GM15510 (cell line): ENCODE results near the gene ZDHHC23.

Experiments used
- POLR2A ChIP-seq: IDR thresholded peaks from 3 replicates; pipeline ENCODE4 v1.6.1; 2011; ENCODE audit warnings: borderline replicate concordance; ENCODE audit not compliant: insufficient read length; ENCODE audit errors: extremely low read depth

Gene ZDHHC23

DNA sequence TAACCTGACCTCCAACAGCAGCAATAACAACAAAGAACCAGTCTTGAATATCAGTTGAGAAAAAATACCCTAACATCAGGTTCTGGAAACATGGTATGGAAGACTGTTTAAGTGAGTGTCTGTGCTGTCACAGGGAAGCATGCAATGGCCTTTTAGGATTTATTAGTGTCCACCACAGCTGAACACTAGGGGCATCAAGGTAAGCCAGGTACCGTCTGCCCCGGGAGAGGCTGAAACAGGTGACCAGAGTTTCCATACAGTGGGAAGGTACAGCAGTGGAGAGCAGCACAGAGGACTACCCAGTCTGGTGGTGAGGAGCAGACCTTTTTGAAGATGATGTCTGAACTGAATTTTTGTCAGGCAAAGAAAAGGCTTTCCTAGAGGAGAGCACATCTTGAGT is 18.4 kb downstream of the ZDHHC23 start:
- TF ChIP-seq POLR2A = no peak

DNA sequence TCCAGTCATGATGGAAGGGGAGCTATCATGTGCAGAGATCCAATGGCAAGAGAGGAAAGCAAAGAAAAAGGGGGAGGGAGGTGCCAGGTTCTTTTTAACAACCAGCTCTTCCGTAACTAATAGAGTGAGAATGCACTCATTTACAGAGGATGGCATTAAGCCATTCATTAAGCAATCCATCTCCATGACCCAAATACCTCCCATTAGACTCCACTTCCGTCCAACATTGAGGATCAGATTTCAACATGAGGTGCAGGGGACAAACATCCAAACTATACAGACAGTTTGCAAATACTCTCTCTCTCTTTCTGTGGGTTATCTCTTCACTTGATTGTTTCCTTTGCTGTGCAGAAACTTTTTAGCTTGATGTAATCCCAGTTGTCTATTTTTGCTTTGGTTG is 21.2 kb downstream of the ZDHHC23 start:
- TF ChIP-seq POLR2A = no peak

DNA sequence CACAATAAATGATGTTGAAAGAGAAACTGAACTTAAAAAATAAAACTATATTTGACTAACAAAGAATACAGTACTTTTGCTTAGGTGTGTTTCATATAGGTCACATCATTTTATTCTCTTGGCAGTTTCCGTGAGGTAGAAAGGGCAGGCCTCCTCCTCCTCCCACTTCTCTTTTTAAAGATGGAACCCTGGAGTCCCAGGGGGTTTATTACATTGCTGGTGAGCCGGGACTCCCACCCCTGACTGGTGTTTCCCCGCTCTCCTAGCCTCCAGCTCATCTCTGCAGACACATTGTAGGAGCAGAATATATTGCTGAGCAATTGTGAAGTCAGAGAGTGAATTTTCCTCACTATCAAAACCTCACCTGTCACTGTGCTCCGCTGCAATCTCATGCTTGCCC is 30.0 kb downstream of the ZDHHC23 start:
- no peak for TF ChIP-seq POLR2A

DNA sequence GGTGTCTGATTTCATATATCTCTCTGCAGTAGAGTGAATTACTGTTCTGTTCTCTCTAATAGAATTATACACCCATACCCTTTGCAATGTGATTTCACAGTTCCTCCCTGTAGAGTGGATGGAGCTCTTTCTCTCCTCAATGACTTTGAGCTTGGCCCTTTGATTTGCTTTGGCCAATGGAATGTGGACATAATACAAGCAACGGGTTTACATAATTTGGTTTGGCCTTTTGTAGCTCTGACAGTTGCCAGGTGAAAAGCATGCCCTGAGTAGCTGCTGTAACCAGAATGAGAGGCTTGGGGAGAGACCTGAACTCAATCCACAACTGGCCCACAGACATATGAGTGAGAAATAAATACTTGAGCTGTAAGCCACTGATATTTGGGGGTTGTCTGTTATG is 32.1 kb downstream of the ZDHHC23 start:
- no peak for TF ChIP-seq POLR2A

DNA sequence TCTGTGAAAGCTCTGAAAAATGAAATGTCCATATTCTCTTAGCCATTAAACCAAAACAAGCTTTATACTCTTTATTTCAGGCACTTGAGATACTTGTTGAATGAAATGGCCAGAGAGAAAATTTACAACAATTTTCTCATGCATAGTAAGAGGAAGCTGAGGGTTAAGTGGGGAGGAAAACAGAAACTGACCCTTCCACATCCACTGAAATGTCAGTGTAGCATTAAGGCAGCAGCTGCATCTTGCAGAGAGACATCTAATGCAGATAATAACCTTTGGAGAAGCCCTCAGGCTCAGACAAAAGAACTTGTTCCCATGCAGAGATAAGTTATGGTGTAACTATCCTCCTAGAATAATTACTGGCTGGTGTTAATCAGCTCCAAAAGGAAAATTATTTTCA is 34.0 kb downstream of the ZDHHC23 start:
- TF ChIP-seq POLR2A = no peak

DNA sequence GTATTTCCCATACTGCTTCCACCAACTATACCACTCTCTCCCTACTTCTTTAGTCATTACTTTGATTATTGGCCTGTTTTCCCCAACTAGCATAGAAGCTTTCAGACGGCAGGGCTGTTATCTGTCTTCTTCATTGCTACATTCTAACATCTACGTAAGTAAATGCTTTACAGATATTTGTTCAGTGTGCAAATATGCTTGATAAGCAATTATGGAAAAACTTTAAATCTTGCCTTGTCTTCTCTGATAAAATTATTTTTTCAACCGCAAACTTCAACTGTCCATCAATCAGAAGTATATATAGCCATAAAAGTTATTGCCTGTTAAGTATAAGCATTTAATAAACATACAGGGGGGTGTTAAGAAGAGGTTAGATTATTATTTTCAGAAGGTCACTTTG is 35.7 kb downstream of the ZDHHC23 start:
- no peak for TF ChIP-seq POLR2A

DNA sequence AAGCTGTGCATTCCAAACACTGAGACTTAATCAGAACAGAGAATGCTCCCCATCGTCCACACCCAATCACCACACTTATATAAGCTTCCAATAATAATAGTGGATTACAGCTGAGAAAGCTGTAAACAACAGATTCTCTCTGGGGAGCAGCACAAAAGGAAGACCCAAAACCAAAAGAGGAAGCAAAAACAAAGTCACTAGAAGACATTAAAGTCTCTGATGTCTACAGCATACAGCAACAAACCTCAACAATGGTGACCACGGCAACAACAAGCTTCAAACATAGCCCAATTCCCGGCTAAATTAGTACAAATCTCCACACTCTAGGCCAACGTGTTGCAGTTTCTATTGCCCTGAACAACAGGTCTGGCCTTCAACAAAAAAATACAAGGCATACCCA is 37.7 kb downstream of the ZDHHC23 start:
- no peak for TF ChIP-seq POLR2A

DNA sequence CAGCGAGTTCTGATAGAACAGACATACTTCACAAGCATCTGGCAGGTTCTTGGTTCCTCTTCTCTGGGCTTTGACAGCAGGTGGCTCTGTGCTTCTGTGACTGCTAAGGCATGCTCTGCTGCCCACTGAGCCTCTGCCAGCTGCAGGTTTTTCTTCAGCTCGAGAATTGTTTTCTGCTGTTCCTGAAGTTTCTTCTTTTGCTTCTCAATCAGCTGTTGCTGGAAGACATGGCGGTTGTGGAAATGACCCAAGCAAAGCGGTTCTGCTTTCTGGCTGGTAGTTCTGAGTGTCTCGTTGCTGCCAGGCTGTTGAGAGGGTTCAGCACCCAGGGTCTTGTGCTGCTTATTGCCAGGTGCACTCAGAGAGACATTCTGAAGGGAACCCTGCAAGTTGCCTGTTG is 57.7 kb downstream of the ZDHHC23 start:
- no peak for TF ChIP-seq POLR2A

DNA sequence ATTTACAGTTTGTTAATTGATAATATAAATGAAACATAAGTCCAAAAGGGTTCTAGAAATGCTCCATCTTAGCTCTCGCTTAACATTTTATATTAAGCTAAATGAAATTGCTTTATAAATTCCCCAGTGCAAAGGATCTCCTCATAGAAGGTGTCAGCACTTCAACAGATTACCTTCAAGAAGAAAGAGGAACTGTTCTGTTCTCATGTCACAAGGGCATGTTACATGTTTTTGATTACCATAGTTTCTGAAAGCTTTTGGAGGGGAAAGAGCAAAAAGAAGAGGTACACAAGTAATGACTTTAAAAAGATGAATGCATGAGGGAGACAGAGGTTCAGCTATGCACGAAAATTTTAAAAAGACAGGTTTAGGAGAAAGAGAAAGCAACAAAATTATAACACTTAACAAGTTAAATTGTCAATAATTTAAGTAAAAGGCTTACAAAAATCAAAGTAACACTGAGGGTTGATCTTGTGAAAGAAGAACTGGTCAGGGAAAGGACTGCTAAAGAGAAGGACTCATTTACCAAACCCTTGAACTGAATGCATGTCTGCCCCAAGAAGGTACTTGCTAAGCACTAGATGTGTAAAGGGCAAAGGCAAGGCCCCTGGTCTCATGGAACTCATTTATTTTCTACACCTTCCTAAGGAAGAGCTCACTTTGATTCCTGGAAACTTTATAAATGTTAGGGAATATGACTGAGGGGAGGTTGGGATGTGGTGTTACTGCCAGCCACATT is 63.4 kb downstream of the ZDHHC23 start:
- TF ChIP-seq POLR2A = no peak
